Measurements from ENCODE around the gene TTC9B. TPM values are rescaled to one million over a fixed set of nuclear protein-coding genes. Genes with fewer than 3 reads are reported as not detected.

TTC9B gene
- total and polyA plus RNA-seq, 4 donors = 0.14 TPM; not detected in 3

DNA sequence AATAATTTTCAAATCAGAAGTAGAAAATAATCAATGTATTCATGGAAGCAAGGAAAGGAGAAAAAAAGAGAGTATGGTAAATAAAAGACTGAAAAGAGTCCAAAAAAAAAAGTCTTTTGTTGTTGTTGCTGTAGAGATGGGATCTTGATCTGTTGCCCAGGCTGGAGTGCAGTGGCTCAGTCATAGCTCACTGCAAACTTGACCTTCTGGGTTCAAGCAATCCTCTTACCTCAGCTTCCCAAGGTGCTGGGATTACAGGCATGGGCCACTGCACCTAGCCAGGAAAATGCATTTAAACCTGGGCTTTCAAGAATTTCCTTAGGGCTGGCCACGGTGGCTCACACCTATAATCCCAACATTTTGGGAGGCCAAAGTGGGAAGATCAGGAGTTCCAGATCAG, 33.9 kb downstream of the TTC9B start:
- H3K9ac ChIP-seq (ENCODE audit: low read depth in 1 of 2, low read length in 2 of 2) = no peak overlapping the region
- H3K27me3 ChIP-seq (ENCODE audit: control insufficient read depth in 4 of 4, insufficient read depth in 4 of 4, low read length in 3 of 4) = no peaks in the 10 kb centered on the region
- TF ChIP-seq RAD21 (IDR thresholded peaks at IDR 0.05) (no peak), SP1 (IDR thresholded peaks at IDR 0.05) (no peak), NR2F2 (IDR thresholded peaks at IDR 0.05) (no peak)
- no peaks in the 10 kb centered on the region for H3K9me3 ChIP-seq (ENCODE audit: control insufficient read depth in 4 of 4, low read length in 3 of 4)
- no peak overlapping the region for H3K27ac ChIP-seq (ENCODE audit: low read depth in 1 of 2, low read length in 2 of 2)
- no peaks in the 10 kb centered on the region for H3K36me3 ChIP-seq (ENCODE audit: control insufficient read depth in 4 of 4, insufficient read depth in 3 of 4, low read depth in 1 of 4, low read length in 3 of 4)
- H3K4me1 ChIP-seq (ENCODE audit: control insufficient read depth in 4 of 4, insufficient read depth in 4 of 4, low read length in 3 of 4) = no peaks in the 10 kb centered on the region
- DNase-seq (ENCODE audit: low spot score) = no peak
- no peak overlapping the region for H3K4me3 ChIP-seq (ENCODE audit: low read depth in 1 of 3, low read length in 3 of 3)
- WGBS = 98% methylated on average over 1 of the region's 1 CpG

DNA sequence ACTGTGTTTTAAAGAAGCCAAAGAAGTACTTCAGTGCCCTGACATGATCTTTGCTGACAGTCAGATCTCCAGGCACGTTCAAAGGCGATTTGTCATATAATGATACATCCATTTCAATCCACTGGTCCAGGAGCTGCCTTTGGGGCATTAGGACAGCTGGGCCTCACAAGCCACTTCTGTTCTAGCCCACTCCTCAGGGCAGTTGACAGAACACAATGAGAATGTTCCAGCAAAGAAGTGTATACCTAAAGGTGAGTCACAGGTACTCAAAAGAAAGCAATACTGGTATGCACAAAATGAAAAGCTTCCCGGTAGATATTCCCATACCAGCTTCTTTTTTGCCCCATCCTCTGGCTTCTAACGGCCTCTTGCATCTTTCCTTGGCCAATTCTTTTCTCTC, 39.4 kb downstream of the TTC9B start:
- DNase-seq (ENCODE audit: low spot score) = no peak
- Histone ChIP-seq H3K36me3 (ENCODE audit: control insufficient read depth in 4 of 4, insufficient read depth in 3 of 4, low read depth in 1 of 4, low read length in 3 of 4) (no peaks in the 10 kb centered on the region), H3K4me3 (ENCODE audit: low read depth in 1 of 3, low read length in 3 of 3) (no peak overlapping the region), H3K27me3 (ENCODE audit: control insufficient read depth in 4 of 4, insufficient read depth in 4 of 4, low read length in 3 of 4) (peaks cover 0 to 3% (median 0%) of the 10 kb centered on the region in 4 donors), H3K9ac (ENCODE audit: low read depth in 1 of 2, low read length in 2 of 2) (no peak overlapping the region), H3K27ac (ENCODE audit: low read depth in 1 of 2, low read length in 2 of 2) (no peak overlapping the region), H3K9me3 (ENCODE audit: control insufficient read depth in 4 of 4, low read length in 3 of 4) (no peaks in the 10 kb centered on the region), H3K4me1 (ENCODE audit: control insufficient read depth in 4 of 4, insufficient read depth in 4 of 4, low read length in 3 of 4) (no peaks in the 10 kb centered on the region)
- TF ChIP-seq NR2F2 (IDR thresholded peaks at IDR 0.05) = no peak
- no peak for TF ChIP-seq JUND (IDR thresholded peaks at IDR 0.05)
- TF ChIP-seq GABPA (IDR thresholded peaks at IDR 0.05 in 1 of 2, conservative IDR thresholded peaks at IDR 0.05 in 1 of 2) = no peak
- TF ChIP-seq, protein P1, sequence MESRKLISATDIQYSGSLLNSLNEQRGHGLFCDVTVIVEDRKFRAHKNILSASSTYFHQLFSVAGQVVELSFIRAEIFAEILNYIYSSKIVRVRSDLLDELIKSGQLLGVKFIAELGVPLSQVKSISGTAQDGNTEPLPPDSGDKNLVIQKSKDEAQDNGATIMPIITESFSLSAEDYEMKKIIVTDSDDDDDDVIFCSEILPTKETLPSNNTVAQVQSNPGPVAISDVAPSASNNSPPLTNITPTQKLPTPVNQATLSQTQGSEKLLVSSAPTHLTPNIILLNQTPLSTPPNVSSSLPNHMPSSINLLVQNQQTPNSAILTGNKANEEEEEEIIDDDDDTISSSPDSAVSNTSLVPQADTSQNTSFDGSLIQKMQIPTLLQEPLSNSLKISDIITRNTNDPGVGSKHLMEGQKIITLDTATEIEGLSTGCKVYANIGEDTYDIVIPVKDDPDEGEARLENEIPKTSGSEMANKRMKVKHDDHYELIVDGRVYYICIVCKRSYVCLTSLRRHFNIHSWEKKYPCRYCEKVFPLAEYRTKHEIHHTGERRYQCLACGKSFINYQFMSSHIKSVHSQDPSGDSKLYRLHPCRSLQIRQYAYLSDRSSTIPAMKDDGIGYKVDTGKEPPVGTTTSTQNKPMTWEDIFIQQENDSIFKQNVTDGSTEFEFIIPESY (IDR thresholded peaks at IDR 0.05) = no peak
- TF ChIP-seq TAF1 (conservative IDR thresholded peaks at IDR 0.05) = no peak
- no peak for TF ChIP-seq RAD21 (IDR thresholded peaks at IDR 0.05)
- TF ChIP-seq, protein P2, sequence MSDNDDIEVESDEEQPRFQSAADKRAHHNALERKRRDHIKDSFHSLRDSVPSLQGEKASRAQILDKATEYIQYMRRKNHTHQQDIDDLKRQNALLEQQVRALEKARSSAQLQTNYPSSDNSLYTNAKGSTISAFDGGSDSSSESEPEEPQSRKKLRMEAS (IDR thresholded peaks at IDR 0.05) = no peak
- no peak for TF ChIP-seq FOXA1 (IDR thresholded peaks at IDR 0.05)
- TF ChIP-seq HNF4G (IDR thresholded peaks at IDR 0.05) = no peak
- no peak for TF ChIP-seq SP1 (IDR thresholded peaks at IDR 0.05)
- no peak for TF ChIP-seq RXRA (IDR thresholded peaks at IDR 0.05)
- no peak for TF ChIP-seq YY1 (IDR thresholded peaks at IDR 0.05)
- TF ChIP-seq, protein P3, sequence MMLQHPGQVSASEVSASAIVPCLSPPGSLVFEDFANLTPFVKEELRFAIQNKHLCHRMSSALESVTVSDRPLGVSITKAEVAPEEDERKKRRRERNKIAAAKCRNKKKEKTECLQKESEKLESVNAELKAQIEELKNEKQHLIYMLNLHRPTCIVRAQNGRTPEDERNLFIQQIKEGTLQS (IDR thresholded peaks at IDR 0.05) = no peak
- TF ChIP-seq, protein P4, sequence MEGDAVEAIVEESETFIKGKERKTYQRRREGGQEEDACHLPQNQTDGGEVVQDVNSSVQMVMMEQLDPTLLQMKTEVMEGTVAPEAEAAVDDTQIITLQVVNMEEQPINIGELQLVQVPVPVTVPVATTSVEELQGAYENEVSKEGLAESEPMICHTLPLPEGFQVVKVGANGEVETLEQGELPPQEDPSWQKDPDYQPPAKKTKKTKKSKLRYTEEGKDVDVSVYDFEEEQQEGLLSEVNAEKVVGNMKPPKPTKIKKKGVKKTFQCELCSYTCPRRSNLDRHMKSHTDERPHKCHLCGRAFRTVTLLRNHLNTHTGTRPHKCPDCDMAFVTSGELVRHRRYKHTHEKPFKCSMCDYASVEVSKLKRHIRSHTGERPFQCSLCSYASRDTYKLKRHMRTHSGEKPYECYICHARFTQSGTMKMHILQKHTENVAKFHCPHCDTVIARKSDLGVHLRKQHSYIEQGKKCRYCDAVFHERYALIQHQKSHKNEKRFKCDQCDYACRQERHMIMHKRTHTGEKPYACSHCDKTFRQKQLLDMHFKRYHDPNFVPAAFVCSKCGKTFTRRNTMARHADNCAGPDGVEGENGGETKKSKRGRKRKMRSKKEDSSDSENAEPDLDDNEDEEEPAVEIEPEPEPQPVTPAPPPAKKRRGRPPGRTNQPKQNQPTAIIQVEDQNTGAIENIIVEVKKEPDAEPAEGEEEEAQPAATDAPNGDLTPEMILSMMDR (IDR thresholded peaks at IDR 0.05; ENCODE audit: low read depth, low read length, missing input control) = no peak
- no peak for TF ChIP-seq HNF4A (conservative IDR thresholded peaks at IDR 0.05)
- WGBS = 77% methylated on average over 4 of the region's 4 CpGs

Measured in liver (tissue), 9 donors.